GM12874 (cell line): ENCODE data around the gene FAM167B.

Source experiments
- TF ChIP-seq, protein P1 (sequence below): IDR thresholded peaks from 2 replicates; pipeline ENCODE4 v1.5.1; 2011; ENCODE audit warnings: low read depth, mild to moderate bottlenecking, control low read depth, low read length, moderate library complexity; ENCODE audit not compliant: insufficient read depth

FAM167B gene

GRCh38 chr1:32216566-32216965, 30.5 kb upstream of the FAM167B start:
- TF ChIP-seq, protein P1, sequence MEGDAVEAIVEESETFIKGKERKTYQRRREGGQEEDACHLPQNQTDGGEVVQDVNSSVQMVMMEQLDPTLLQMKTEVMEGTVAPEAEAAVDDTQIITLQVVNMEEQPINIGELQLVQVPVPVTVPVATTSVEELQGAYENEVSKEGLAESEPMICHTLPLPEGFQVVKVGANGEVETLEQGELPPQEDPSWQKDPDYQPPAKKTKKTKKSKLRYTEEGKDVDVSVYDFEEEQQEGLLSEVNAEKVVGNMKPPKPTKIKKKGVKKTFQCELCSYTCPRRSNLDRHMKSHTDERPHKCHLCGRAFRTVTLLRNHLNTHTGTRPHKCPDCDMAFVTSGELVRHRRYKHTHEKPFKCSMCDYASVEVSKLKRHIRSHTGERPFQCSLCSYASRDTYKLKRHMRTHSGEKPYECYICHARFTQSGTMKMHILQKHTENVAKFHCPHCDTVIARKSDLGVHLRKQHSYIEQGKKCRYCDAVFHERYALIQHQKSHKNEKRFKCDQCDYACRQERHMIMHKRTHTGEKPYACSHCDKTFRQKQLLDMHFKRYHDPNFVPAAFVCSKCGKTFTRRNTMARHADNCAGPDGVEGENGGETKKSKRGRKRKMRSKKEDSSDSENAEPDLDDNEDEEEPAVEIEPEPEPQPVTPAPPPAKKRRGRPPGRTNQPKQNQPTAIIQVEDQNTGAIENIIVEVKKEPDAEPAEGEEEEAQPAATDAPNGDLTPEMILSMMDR: no peak

- TF ChIP-seq, protein P1: no peak
Measured at GRCh38 chr1:32219022-32219421, 28.0 kb upstream of the FAM167B start.

- TF ChIP-seq, protein P1: no peak
Measured at GRCh38 chr1:32220746-32221580, 26.1 kb upstream of the FAM167B start.

- TF ChIP-seq, protein P1: no peak
Measured at GRCh38 chr1:32221581-32221979, 25.4 kb upstream of the FAM167B start.

DNA sequence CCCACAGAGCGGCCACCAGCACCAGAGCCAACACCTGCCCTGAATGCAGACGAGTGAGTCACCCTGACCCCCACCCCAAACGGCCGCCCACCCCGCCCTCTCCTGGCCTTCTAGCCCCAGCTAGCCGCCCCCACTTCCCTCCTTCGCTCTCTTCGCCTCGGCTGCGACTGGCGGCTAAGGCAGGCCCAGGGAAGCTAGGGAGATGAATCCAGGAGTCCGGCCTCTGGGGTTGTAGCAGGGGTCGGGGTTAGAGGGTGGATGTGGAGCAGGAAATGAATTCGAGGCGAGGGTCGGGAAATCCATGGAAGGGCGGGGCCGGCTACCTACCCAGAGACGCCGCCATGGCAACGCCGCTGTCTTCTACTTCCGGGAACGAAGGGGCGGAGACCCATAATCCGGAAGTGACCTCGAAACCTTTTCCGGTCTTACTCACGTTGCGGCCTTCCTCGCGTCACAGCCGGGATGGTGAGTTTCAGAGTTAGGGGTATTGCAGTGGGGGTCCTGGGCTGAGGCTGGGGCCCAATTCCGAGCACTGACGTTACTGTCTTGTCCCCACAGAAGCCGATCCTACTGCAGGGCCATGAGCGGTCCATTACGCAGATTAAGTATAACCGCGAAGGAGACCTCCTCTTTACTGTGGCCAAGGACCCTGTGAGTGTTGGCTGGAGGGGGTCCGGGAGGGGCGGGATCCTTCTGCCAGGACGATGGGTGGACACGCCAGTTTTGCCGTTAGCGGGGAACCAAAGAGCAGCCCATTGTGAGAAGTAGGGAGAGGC, 24.9 kb upstream of the FAM167B start, which contains the start of the genes EIF3I and TMEM234:
TSS of gene EIF3I (plus strand) at position 428 of the 776 bp plus-strand sequence. CDS start at position 463, 35 bp downstream.
TSS of gene TMEM234 (minus strand) at position 374 of the 776 bp plus-strand sequence. CDS start at position 343, 31 bp downstream.
- TF ChIP-seq, protein P1: no peak

GRCh38 chr1:32223683-32224082, 23.3 kb upstream of the FAM167B start:
- TF ChIP-seq, protein P1: no peak

GRCh38 chr1:32224285-32224684, 22.7 kb upstream of the FAM167B start:
- TF ChIP-seq, protein P1: no peak
